Sigmoid colon (tissue), 3 donors: ENCODE measurements around the gene SYNPO2.

Source experiments
- POLR2A ChIP-seq, 2 donors: fragments of 450-650 bp; IDR thresholded peaks; one replicate each; pipeline ENCODE4 v1.6.1; 2016; ENCODE audit warnings: antibody characterized with exemption in 2 of 2, mild to moderate bottlenecking in 2 of 2, moderate library complexity in 2 of 2
- TF ChIP-seq, protein P1 (sequence below), 4 experiments: fragments of 450-650 bp in 3 of 4; fragments of 200-600 bp in 1 of 4; IDR thresholded peaks; one replicate each; pipeline ENCODE4 v1.5.1; 2016 to 2019; ENCODE audit warnings: antibody characterized with exemption in 4 of 4, mild to moderate bottlenecking in 3 of 4, moderate library complexity in 2 of 4

DNA sequence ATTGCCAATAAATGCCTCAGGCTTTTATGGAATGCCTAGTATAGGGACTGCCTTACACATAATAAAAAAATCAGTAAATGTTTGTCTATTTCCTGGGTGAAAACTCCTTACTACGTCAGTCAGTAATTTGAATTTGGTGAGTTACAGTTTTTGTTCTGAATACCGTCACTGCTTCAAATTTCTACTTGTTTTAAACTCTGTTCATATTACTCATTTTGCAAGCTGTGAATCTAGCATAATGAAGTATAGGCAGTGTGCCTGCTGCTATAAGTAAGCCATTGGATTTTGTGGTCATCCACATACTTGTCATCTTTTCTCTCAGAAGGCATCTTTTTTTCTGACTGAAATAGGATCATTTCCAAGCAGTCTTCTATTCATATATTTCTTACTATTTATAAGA lies 43.1 kb downstream of the SYNPO2 start:
- TF ChIP-seq, protein P1, sequence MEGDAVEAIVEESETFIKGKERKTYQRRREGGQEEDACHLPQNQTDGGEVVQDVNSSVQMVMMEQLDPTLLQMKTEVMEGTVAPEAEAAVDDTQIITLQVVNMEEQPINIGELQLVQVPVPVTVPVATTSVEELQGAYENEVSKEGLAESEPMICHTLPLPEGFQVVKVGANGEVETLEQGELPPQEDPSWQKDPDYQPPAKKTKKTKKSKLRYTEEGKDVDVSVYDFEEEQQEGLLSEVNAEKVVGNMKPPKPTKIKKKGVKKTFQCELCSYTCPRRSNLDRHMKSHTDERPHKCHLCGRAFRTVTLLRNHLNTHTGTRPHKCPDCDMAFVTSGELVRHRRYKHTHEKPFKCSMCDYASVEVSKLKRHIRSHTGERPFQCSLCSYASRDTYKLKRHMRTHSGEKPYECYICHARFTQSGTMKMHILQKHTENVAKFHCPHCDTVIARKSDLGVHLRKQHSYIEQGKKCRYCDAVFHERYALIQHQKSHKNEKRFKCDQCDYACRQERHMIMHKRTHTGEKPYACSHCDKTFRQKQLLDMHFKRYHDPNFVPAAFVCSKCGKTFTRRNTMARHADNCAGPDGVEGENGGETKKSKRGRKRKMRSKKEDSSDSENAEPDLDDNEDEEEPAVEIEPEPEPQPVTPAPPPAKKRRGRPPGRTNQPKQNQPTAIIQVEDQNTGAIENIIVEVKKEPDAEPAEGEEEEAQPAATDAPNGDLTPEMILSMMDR (IDR thresholded peaks at IDR 0.05) = no peak
- TF ChIP-seq POLR2A (IDR thresholded peaks at IDR 0.05) = no peak
